Endothelial cell of umbilical vein (primary cell): ENCODE data around the gene TP53BP1.

ENCODE experiments used
- EZH2 ChIP-seq: IDR thresholded peaks from 2 replicates; pipeline ENCODE4 v1.6.1; 2012; ENCODE audit warnings: borderline replicate concordance, low read depth, mild to moderate bottlenecking, moderate library complexity, low read length, inconsistent platforms; ENCODE audit not compliant: severe bottlenecking
- JUN ChIP-seq: IDR thresholded peaks from 2 replicates; pipeline ENCODE4 v1.6.1; 2011; ENCODE audit warnings: borderline replicate concordance, low read depth; ENCODE audit not compliant: insufficient read length, insufficient read depth
- MYC ChIP-seq: IDR thresholded peaks from one replicate; pipeline ENCODE4 v1.6.1; 2011; ENCODE audit warnings: mild to moderate bottlenecking, low read depth, low read length
- POLR2A ChIP-seq: IDR thresholded peaks from 2 replicates; pipeline ENCODE4 v1.6.1; 2012; ENCODE audit warnings: low read depth, mild to moderate bottlenecking, control low read depth, low read length
- TF ChIP-seq, protein P1 (sequence below), 2 donors: IDR thresholded peaks; 1 replicate in 1 of 2; 2 replicates in 1 of 2; pipeline ENCODE4 v1.5.1; 2011; ENCODE audit warnings: low read length in 2 of 2, mild to moderate bottlenecking in 2 of 2, moderate library complexity in 2 of 2, control low read depth in 1 of 2, inconsistent platforms in 1 of 2, low read depth in 1 of 2; ENCODE audit not compliant: insufficient read depth in 1 of 2; ENCODE audit errors: extremely low read depth in 1 of 2

- no peak for TF ChIP-seq JUN
- TF ChIP-seq, protein P1, sequence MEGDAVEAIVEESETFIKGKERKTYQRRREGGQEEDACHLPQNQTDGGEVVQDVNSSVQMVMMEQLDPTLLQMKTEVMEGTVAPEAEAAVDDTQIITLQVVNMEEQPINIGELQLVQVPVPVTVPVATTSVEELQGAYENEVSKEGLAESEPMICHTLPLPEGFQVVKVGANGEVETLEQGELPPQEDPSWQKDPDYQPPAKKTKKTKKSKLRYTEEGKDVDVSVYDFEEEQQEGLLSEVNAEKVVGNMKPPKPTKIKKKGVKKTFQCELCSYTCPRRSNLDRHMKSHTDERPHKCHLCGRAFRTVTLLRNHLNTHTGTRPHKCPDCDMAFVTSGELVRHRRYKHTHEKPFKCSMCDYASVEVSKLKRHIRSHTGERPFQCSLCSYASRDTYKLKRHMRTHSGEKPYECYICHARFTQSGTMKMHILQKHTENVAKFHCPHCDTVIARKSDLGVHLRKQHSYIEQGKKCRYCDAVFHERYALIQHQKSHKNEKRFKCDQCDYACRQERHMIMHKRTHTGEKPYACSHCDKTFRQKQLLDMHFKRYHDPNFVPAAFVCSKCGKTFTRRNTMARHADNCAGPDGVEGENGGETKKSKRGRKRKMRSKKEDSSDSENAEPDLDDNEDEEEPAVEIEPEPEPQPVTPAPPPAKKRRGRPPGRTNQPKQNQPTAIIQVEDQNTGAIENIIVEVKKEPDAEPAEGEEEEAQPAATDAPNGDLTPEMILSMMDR (IDR thresholded peaks at IDR 0.05; ENCODE audit: extremely low read depth in 1 of 2, insufficient read depth in 1 of 2, low read depth in 1 of 2, low read length in 2 of 2): no peak
- TF ChIP-seq MYC: no peak
- no peak for TF ChIP-seq POLR2A
- no peak for TF ChIP-seq EZH2
Observed at GRCh38 chr15:43404130-43404529, 88.8 kb downstream of the TP53BP1 start.
